Activated CD8-positive, alpha-beta T cell treated with anti-CD3 and anti-CD28 coated beads for 36 hours (primary cell): ENCODE results near the gene KRT2. TPM values are rescaled to one million over a fixed set of nuclear protein-coding genes. Genes with fewer than 3 reads are reported as not detected.

Experiments
- ATAC-seq: fragments of 200-7000 bp; cut with Tn5 transposase; one replicate; pipeline ENCODE4 v1.10.0; 2021; ENCODE audit warnings: mild to moderate bottlenecking, moderate library complexity
- CTCF ChIA-PET: fragments of 350-600 bp; sonication (Branson Sonifier 250); formaldehyde crosslinking; loops from one replicate; lab custom pipeline; 2021; ENCODE audit warnings: antibody characterized with exemption; lab: Charles Lee
- POLR2A ChIA-PET: fragments of 350-600 bp; sonication (Branson Sonifier 250); formaldehyde crosslinking; loops from one replicate; lab custom pipeline; 2021; ENCODE audit warnings: antibody characterized with exemption; lab: Charles Lee
- DNase-seq: peaks from one replicate; pipeline ENCODE4 v3.0.0-alpha.2; 2020
- H3K27ac Mint-ChIP-seq: one replicate; pipeline ENCODE4 v1.8.0; 2021; ENCODE audit warnings: mild to moderate bottlenecking, mixed read lengths
- H3K27me3 Mint-ChIP-seq: one replicate; pipeline ENCODE4 v1.8.0; 2021; ENCODE audit warnings: mixed read lengths
- H3K36me3 Mint-ChIP-seq: one replicate; pipeline ENCODE4 v1.8.0; 2021; ENCODE audit warnings: low read depth, mixed read lengths
- H3K4me1 Mint-ChIP-seq: one replicate; pipeline ENCODE4 v1.8.0; 2021; ENCODE audit warnings: low read depth, mixed read lengths
- H3K4me3 Mint-ChIP-seq: one replicate; pipeline ENCODE4 v1.8.0; 2021; ENCODE audit warnings: mild to moderate bottlenecking, moderate library complexity, mixed read lengths
- H3K9me3 Mint-ChIP-seq: one replicate; pipeline ENCODE4 v1.8.0; 2021; ENCODE audit warnings: mixed read lengths
- CTCF ChIP-seq: fragments of 200-600 bp; IDR thresholded peaks from one replicate; pipeline ENCODE4 v1.8.0; 2022; ENCODE audit warnings: antibody characterized with exemption, mild to moderate bottlenecking
- intact Hi-C: fragments of 100-400 bp; cut with micrococcal nuclease; formaldehyde crosslinking; loops from one replicate; pipeline ENCODE4 v1.10.0; 2022
- total RNA-seq, 2 experiments: library from RNA; stranded (reverse); gene quantifications; one replicate each; pipeline ENCODE4 v1.2.3, GENCODE V29; 2021

Gene KRT2
- total RNA-seq, 2 experiments from 2014 or later, result not detected

- no peak for TF ChIP-seq CTCF
- Mint-ChIP-seq H3K4me1 (peaks cover 34% of the 10 kb centered on the region), H3K9me3 (no peaks in the 10 kb centered on the region), H3K27me3 (no peaks in the 10 kb centered on the region), H3K4me3 (no peak overlapping the region), H3K36me3 (no peaks in the 10 kb centered on the region), H3K27ac (no peak overlapping the region)
- ChIA-PET POLR2A (no interaction called here), CTCF (interaction anchor here (2.0 kb wide), 1 partner anchor 294 kb away, joined by 5 read pairs; no protein-coding TSS in a partner anchor)
- DNase-seq (no peak), ATAC-seq (no peak)
- intact Hi-C loops, result no loop called here
Observed at GRCh38 chr12:52686756-52687487, 34.9 kb upstream of the KRT2 start.

GRCh38 chr12:52686063-52686462 lies 34.1 kb upstream of the KRT2 start:
- ChIA-PET CTCF (interaction anchor here (2.0 kb wide), 1 partner anchor 294 kb away, joined by 5 read pairs; no protein-coding TSS in a partner anchor), POLR2A (no interaction called here)
- intact Hi-C loops, result no loop called here
- no peaks in the 10 kb centered on the region for H3K36me3 Mint-ChIP-seq
- TF ChIP-seq CTCF, result no peak
- DNase-seq (no peak), ATAC-seq (no peak)
- H3K4me3 Mint-ChIP-seq, result no peak overlapping the region
- peaks cover 35% of the 10 kb centered on the region for H3K4me1 Mint-ChIP-seq
- H3K27ac Mint-ChIP-seq, result no peak overlapping the region
- no peaks in the 10 kb centered on the region for H3K9me3 Mint-ChIP-seq
- H3K27me3 Mint-ChIP-seq, result no peaks in the 10 kb centered on the region

GRCh38 chr12:52685406-52685890 lies 33.4 kb upstream of the KRT2 start:
- Mint-ChIP-seq H3K27ac (no peak overlapping the region), H3K27me3 (no peaks in the 10 kb centered on the region), H3K4me1 (peaks cover 35% of the 10 kb centered on the region), H3K9me3 (no peaks in the 10 kb centered on the region), H3K36me3 (no peaks in the 10 kb centered on the region), H3K4me3 (no peak overlapping the region)
- ATAC-seq (no peak), DNase-seq (no peak)
- no peak for TF ChIP-seq CTCF
- intact Hi-C loops, result no loop called here
- ChIA-PET CTCF (no interaction called here), POLR2A (no interaction called here)

GRCh38 chr12:52684431-52684830 lies 32.4 kb upstream of the KRT2 start:
- DNase-seq (no peak), ATAC-seq (no peak)
- TF ChIP-seq CTCF, result no peak
- no peak overlapping the region for H3K4me3 Mint-ChIP-seq
- H3K36me3 Mint-ChIP-seq, result no peaks in the 10 kb centered on the region
- intact Hi-C loops, result no loop called here
- ChIA-PET CTCF (no interaction called here), POLR2A (no interaction called here)
- H3K27me3 Mint-ChIP-seq, result no peaks in the 10 kb centered on the region
- no peak overlapping the region for H3K27ac Mint-ChIP-seq
- no peaks in the 10 kb centered on the region for H3K9me3 Mint-ChIP-seq
- H3K4me1 Mint-ChIP-seq, result peaks cover 38% of the 10 kb centered on the region

GRCh38 chr12:52683575-52684300 lies 31.7 kb upstream of the KRT2 start:
- DNase-seq, result no peak
- intact Hi-C loops, result no loop called here
- H3K9me3 Mint-ChIP-seq, result no peaks in the 10 kb centered on the region
- no peak for TF ChIP-seq CTCF
- peaks cover 38% of the 10 kb centered on the region for H3K4me1 Mint-ChIP-seq
- ChIA-PET POLR2A (interaction anchor here (1.0 kb wide), 1 partner anchor 119 kb away, joined by 3 read pairs; no protein-coding TSS in a partner anchor), CTCF (no interaction called here)
- ATAC-seq, result no peak
- H3K4me3 Mint-ChIP-seq, result no peak overlapping the region
- H3K27me3 Mint-ChIP-seq, result no peaks in the 10 kb centered on the region
- no peaks in the 10 kb centered on the region for H3K36me3 Mint-ChIP-seq
- H3K27ac Mint-ChIP-seq, result no peak overlapping the region
